T-helper 2 cell (primary cell): ENCODE results near the gene PDPR.
"Not testable (repeated sequence)": the region's sequence is repeated elsewhere in the genome, so short reads cannot be mapped to it uniquely, and the experiment has no call there.

Source experiments
- DNase-seq, 5 experiments: peaks; one replicate each; pipeline versions ENCODE4 v3.0.0 to v3.0.0-alpha.2; 2012 to 2022

PDPR gene

DNA sequence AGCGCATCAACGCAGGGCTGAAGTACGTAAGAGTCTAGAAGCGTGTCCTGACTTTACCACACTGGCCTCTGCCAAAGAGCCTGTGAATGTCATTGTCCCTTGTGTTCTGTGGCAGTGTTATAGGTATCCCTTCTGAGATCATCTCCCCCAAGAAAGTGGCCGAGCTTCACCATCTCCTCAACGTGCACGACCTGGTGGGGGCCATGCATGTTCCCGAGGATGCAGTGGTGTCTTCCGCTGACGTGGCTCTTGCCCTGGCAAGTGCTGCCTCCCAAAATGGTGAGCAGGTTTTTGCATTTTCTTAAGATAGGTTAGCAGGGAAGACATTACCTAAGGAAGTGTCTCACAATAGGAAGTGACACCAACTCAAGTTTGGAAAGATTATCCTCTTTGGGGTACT lies 14.7 kb downstream of the PDPR start:
- DNase-seq: not testable (repeated sequence)

DNA sequence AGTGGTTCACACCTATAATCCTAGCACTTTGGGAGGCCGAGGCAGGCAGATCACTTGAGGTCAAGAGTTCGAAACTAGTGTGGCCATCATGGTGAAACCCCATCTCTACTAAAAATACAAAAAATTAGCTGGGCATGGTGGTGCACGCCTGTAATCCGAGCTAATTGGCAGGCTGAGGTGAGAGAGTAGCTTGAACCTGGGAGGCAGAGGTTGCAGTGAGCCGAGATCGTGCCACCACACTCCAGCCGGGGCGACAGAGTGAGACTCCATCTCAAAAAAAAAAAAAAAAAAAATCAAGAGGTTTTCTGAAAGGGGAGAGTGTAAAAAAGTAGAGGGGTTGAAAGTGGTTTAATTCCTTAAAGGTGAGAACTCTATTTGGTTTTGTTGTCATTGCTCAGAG lies 21.7 kb downstream of the PDPR start:
- DNase-seq: not testable (repeated sequence)

DNA sequence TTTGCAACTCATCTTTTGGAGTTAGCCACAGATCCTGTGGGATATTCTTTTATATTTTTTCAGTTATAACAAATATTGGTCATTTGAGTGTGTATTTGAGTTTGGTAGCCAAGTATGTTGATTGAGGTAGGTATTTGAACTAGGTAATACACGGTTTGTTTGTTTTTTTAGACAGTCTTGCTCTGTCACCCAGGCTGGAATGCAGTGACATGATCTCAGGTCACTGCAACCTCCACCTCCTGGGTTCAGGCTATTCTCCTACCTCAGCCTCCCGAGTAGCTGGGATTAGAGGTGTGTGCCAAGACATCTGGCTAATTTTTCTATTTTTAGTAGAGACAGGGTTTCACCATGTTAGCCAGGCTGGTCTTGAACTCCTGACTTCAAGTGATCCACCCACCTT lies 22.5 kb downstream of the PDPR start:
- not testable (repeated sequence) for DNase-seq

DNA sequence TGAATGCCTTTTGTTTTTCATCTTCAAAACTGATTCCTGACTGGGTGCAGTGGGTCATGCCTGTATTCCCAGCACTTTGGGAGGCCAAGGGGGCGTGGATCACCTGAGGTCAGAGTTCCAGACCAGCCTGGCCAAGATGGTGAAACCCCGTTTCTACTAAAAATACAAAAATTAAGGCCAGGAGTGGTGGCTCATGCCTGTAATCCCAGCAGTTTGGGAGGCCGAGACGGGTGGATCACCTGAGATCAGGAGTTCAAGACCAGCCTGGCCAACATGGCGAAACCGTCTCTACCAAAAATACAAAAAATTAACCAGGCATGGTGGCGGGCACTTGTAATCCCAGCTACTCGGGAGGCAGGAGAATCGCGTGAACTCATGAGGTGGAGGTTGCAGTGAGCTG lies 28.6 kb downstream of the PDPR start:
- not testable (repeated sequence) for DNase-seq

DNA sequence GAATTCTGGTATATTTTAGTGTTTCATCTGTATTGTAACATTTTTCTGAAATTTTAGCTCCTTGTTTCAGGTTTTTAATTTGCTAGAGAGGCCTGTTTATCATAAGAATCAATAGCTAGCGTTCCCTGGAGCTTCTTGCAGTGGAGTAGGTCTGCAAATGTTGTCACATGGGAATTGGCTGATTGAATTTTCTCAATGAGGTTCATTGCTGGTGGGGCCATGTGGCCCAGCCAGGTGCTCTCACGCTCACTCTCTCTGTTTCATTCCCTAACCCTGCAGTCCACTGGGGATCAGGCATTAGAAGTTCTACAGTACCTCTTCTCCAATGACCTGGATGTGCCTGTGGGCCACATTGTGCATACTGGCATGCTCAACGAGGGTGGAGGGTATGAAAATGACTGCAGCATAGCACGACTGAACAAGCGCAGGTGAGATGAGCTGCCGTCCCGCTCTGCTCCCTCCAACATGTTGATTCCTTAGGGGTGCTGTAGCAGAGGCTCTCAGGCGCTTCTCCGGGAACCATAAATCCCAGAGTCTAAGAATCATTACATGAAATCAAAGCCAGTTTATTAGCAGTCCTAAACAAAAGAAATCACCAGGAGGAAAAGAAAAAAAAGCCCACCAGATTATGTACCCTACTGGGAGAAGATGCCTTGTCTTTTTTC lies 29.2 kb downstream of the PDPR start:
- DNase-seq: not testable (repeated sequence)

DNA sequence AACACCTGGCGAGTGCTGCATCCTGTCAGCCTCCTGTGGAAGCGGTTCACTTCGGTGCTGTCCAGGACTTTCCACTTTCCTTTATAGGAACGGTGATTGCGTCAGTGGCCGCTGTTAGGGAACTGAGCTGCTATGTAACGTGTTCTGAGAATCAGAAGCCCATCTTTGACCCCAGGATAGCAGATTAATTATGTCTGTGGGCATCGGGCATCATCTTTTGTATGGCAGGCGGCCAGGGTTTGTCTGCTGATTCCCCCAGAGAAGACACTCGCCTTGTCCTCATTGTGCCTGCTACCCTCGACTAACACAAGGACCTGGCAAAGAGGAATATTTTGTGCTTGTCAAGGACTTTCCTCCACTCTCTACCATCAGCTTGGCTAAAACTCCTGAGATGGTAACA lies 33.7 kb downstream of the PDPR start:
- DNase-seq: not testable (repeated sequence)

DNA sequence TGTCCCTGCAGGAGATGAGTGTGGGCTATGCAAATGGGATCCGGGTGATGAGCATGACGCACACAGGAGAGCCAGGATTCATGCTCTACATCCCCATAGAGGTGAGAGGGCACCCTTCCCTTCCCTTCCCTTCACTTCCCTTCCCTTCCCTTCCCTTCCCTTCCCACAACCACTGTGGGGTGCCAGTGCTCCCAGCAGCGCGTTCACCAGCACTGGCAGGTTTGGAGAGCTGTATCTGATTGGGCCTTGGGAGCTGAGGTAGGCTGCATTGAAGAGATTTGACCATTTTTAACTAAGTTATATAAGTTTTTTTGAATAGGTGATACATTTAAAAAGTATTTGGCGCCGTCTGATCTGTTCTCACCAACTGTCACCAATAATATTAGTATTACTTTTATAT lies 34.3 kb downstream of the PDPR start:
- DNase-seq: not testable (repeated sequence)

DNA sequence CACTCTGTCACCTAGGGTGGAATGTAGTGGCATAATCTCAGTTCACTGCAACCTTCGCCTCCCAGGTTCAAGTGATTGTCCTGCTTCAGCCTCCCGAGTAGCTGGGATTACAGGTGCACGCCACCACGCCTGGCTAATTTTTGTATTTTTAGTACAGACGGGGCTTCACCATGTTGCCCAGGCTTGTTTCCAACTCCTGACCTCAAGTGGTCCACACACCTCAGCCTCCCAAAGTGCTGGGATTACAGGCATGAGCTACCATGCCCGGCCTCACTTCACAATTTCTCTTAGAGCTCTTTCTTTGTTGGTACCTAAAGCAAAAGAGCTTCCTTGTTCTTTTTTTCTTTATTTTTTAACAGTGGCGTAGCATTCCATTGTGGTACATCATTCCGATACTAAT lies 35.2 kb downstream of the PDPR start:
- not testable (repeated sequence) for DNase-seq

DNA sequence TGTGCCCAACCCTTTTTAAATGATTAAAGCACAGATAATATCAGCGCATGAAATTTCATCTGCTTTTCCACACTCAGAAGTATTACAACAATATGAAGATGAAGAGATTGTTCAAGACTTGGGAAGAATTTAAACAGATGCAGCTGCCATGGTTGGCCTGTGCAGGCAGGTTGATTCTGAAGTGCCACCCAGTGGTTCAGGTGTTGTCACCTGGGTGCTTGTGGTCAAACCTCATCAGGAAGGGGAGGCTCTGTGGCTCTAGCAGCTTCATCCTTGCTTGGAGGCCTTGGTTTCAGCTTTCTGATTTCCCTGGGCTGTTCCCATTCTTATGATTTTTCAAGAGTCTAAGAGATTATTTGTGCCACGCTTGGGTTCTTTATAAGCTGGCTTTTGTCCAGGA lies 37.3 kb downstream of the PDPR start:
- no peak for DNase-seq

DNA sequence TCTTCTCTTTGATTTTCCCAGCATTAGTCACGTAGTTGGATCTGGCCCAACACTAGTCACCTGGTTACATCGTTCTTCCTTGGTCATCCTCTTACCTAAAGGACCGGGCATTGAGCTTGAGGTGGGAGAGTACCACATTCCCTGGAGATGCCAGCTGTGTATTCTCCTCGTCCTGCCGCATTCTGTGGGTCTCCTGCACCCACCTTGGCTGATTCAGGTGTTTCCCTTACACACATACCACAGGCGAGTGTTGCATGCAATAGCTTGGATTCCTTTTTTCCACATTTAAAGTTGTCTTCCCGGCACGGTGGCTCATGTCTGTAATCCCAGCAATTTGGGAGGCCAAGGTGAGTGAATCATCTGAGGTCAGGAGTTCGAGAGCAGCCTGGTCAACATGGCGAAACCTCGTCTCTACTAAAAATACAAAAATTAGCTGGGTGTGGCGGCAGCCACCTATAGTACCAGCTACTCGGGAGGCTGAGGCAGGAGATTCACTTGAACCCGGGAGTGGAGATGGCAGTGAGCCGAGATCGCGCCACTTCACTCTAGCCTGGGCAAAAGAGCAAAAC lies 37.9 kb downstream of the PDPR start:
- DNase-seq: no peak

DNA sequence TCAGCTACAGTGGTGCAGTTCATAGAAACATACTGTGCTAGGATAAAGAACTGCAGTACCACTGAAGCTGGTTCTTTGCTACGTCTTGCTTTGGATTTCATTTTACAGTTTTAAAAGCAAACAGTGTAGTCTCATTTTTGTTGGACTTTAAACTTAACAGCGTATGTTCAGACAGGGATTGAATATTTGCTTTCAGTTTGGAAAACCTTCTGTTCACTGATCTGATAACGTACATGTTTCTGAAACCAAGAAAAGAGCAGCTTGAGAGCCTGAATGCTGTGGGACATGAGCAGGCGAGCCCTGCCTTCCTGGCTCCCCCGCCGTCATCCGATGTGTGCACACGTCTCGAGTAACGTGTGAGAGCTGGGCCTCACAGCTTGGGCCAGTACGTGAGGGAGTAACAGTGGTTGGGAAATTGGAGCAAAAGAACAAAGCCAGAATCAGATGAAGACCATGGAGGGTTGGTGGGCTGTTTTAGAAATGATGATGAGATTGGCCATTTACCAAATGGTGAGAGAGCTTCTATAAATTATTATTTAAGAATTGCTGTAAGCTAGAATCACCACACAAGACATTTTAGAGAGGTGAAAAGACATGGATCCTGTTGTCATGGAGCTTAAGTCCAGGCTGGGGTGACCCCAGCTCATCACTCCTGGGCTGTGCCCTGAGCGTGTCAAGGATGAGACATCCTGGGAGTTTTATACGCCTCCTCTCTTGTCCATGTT lies 38.6 kb downstream of the PDPR start:
- no peak for DNase-seq

DNA sequence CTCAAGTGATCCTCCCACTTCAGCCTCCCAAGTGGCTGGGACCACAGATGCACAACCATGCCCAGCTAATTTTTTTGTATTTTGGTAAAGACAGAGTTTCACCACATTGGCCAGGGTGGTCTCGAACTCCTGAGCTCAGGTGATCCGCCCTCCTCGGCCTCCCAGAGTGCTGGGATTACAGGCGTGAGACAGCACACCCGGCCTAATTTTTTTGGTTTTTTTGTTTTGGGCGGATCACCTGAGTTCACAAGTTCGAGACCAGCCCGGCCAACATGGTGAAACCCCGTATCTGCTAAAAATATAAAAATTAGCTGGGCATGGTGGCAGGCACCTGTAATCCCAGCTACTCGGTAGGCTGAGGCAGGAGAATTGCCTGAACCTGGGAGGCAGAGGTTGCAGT lies 40.6 kb downstream of the PDPR start:
- not testable (repeated sequence) for DNase-seq

DNA sequence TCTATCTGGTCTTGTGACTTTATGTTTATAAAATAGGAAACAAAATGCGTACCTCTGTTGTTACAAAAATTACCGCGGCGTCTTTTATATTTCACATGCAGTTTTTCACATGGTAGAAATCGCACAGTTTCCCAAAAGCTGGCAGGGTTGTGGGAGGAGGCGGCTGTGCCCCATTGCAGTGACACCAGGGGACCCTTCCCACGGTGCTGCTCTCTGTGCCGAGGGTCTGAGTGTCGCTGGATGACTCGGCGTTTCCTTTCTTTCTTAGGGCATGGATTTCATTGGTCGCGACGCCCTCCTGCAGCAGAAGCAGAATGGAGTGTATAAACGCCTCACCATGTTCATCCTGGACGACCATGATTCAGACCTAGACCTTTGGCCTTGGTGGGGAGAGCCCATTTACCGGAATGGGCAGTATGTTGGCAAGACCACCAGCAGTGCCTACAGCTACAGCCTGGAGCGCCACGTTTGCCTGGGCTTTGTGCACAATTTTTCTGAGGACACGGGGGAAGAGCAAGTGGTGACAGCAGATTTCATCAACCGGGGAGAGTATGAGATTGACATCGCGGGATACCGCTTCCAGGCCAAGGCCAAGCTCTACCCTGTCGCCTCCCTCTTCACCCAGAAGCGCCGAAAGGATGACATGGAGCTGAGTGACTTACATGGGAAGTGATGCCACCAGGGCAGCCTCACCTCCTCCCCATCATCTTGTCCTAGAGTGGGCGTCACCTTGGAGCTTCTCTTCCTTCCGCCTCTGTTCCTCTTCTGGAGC lies 42.3 kb downstream of the PDPR start:
- DNase-seq: no peak

DNA sequence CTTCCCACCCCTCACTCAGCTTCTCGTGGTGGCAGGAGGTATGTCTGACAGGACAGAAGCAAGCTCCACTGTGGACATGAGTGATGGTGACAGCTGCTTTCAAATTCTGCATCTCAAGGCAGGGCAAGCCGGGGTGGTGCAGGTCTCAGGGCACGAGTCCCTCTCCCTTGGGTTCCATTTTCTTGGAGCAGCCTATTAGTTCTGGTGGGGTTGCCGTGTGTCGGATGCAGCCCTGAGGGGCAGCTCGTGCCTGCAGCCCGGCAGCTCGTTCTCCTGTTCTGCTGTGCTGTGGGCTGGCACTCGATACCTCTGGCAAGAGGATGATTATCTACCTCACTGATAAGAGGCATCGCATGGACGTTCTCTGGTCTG lies 43.0 kb downstream of the PDPR start:
- DNase-seq: no peak

DNA sequence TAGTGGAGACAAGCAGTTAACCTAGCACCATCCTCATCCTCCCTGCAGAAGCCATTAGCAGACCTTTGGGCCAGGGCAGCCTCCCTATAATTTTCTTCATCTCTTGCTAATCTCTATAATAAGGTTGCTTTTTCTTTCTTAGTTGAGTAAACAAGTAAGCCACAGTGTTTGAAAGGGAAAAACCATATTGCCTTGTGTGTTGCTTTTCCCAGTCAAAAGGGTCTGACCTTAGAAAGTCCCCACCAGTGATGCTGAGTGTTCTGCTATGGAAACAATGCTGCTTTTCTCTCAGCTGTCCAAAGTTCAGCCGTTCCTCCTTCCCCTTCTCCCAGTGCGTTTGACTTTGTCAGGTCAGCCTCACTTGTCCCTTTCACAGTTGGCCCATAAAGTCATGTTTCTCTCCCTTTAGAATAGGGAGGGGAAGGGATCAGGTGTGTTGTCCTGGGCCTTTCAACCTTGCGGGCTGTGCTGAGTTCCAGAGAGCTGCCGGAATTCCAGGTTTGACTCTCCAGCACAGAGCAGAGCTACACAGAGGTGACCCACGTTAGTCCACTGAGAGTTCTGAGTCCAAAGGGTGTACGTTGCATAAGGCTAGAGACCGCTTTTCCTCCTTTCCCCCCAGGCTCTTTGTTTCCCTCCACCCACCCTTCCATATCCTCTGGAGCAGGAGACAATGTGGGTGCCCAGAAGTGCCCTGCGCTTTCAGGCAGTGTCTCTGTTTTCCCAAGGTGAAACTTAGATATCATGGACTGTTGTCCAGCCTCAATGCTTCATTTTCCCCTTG lies 43.5 kb downstream of the PDPR start:
- no peak for DNase-seq

DNA sequence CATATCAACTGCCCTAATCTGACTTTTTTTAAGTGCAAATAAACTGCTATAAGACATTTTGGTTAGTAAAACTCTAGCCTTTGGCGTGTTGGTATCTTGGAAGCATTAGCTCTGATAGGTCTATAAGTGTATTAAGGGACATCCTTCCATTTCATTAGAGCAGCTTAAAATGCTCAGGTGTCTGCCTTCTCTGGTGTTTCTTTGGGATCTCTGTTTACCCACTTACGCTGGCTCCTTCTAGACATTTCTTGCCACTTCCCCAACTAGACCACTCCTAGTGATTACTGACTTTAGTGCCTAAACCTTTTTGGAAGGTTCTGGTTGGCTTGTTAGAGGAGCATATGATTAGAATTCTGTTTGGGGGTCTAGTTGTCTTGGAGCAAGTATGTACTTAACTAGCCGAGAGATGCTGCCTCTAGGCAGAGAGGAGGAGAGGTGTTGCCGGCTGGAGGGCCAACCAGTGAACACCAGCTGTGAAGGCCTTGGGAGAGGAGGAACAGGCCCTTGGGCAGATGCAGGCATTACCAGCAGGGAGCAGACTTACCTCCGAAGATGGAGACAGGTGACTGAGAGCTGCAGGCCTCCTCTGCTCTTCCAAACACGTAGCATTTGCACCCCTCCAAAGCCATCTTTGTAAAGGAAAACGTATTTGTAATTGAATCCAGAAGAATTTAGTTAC lies 44.3 kb downstream of the PDPR start:
- no peak for DNase-seq

DNA sequence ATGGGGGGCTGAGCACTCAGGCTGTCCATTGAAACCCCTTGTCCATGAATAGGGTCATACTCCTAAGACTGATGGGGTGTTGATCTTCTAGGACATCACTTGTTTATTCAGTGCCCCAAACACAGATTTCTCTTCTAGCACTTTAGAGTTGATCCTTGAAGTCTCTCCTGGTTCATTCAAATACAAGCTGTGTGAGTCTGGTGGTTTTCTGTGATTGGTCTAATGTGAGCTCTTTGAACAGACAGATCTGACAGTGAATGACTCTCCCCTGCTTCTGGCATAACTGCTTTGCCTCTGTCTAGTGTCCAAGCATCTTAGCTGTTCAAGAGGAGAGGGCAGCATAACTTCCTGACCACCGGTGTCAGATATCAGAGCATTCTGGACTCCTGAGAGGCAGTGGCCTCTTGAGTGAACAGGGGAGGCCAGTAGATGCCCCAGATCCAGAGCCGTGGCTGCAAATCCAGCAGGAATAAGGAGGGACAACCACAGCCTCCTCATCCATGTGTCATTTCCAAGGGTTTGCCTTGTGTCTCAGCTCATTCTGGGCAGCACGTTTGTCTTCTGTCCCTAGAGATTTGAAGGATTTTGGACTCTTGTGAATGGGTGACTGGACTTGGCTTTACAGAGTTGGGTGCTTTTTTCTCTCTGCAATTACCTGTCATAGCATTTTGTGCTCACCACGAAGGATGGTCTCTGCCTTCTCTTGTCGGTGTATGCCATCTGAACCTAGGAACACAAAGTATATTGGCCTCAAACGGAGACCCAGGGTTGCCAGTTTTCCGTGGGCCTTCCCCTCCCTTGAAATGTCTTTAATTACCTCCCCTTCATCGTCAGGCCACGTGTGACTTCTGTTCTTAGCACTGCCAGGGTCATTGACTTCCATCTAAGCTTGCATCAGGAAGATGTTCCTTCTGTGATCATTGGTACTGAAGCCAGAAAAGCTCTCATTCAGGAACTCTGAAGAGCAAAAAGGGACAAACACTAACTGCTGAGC lies 45.5 kb downstream of the PDPR start:
- DNase-seq: no peak

DNA sequence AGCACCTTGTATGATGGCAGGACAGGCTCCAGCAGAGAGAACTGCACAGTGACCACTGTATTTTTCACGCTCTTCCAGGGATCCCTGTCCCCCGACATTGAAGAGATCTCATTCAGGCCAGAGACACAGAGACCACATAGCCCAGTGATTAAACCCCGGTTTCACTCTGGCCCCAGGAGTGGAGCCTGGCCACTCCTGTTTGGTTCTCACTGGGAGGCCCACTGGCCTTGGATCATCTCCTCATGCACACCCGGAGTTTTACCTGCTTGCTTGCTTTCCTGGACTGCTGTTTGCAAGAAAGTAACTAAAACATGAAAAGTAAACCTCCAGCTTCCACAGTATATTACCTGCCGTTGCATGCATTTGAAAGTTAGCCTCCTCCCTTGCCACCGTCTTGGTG lies 46.3 kb downstream of the PDPR start:
- DNase-seq: no peak

DNA sequence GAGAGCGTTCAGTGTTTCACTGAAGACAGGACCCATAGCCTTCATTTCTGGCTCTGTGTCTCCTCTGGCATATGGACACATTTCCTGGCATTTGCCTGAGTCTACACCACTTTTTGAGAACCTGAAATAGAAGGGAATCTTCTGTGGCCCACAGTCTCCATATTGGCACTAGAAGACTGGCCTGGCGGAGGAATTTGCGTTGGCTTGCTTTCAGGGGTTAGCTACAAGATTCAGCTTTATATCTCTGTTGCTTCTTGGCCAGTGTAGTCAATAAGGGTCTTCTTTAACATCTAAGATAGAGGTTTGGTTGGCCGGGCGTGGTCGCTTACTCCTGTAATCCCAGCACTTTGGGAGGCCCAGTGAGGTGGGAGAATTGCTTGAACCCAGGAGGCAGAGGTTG lies 46.7 kb downstream of the PDPR start:
- DNase-seq: no peak

DNA sequence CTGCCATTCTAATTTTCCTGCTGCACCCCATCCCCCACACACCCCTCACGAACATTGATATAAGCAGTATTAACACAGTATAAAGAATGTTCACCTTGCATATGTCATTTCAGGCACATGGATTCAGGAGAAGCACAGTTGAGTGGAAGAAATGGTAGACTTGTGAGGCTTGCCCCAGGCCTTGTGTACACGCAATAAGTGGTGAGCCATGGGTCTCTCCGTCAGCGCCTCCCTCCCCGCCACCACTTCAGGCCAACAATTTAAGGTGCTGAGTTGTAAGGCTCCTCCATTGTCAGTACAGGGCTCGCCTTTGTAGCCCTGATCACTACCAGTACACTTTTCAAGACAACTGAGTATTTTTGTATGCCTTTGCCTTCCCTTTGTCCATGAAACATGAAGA lies 47.2 kb downstream of the PDPR start:
- no peak for DNase-seq

DNA sequence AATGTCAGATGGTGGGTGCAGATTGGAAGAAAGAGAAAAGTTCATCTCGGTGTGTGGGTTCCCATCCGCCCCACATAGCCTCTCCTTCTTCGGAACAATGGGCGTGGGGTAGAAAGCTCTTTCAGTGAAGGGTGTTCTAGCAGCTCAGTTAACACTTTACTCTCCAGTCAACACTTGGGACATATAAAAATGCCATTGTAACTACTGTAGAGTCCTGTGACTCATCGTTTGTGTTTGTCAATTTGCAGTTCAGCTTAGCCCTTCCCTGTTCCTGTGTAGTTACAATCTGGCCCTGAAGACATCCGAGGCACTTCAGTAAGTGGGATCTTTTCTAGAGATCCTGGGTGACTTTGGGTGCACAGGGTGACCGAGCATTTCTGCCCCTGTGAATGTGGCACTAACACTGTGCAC lies 47.9 kb downstream of the PDPR start:
- no peak for DNase-seq
